Fibroblast of lung (primary cell): Measurements from ENCODE around the gene KRT6C.

Experiments used
- CTCF ChIP-seq, 2 donors: IDR thresholded peaks in 1 of 2; conservative IDR thresholded peaks in 1 of 2; 1 replicate in 1 of 2; 2 replicates in 1 of 2; pipeline ENCODE4 v1.5.1; 2011 to 2012; ENCODE audit warnings: low read length in 2 of 2, control low read depth in 1 of 2, inconsistent platforms in 1 of 2, low read depth in 1 of 2, mild to moderate bottlenecking in 1 of 2
- EZH2 ChIP-seq: IDR thresholded peaks from 2 replicates; pipeline ENCODE4 v1.5.1; 2012; ENCODE audit warnings: low read length, control low read depth, mild to moderate bottlenecking; ENCODE audit errors: missing control alignments

- TF ChIP-seq CTCF (conservative IDR thresholded peaks at IDR 0.05 in 1 of 2, IDR thresholded peaks at IDR 0.05 in 1 of 2; ENCODE audit: low read depth in 1 of 2, low read length in 2 of 2) (no peak), EZH2 (no peak)
Measured at GRCh38 chr12:52477651-52478050, 4.0 kb upstream of the KRT6C start.
